ENCODE results near the gene BSND. TPM values are rescaled to one million over a fixed set of nuclear protein-coding genes. Genes with fewer than 3 reads are reported as not detected.

Gene BSND
- total RNA-seq, 1 experiment from 2014 or later: not detected

GRCh38 chr1:55005351-55006140, 6.8 kb downstream of the BSND start:
- Histone ChIP-seq H3K4me1 (ENCODE audit: insufficient read depth, low read length, poor library complexity, severe bottlenecking) (no peaks in the 10 kb centered on the region), H3K9me3 (ENCODE audit: low read depth, low read length, poor library complexity, severe bottlenecking) (no peaks in the 10 kb centered on the region), H3K4me3 (ENCODE audit: low read depth, low read length, poor library complexity, severe bottlenecking) (no peak overlapping the region), H3K27me3 (replicated peaks; ENCODE audit: insufficient read depth, low read depth, low read length, poor library complexity) (no peaks in the 10 kb centered on the region), H3K27ac (ENCODE audit: low read depth, low read length, poor library complexity, severe bottlenecking) (no peak overlapping the region), H3K36me3 (ENCODE audit: insufficient read depth, low read length, poor library complexity, severe bottlenecking) (no peaks in the 10 kb centered on the region)
- intact Hi-C loops (cut with micrococcal nuclease; ENCODE audit: unreplicated experiment): no loop called here
- peak; percentile 38 for DNase-seq (ENCODE audit: low spot score)
- no TSS peak for BruUV-seq (replicated peaks)
- ChIA-PET POLR2A (ENCODE audit: low non-redundant PET) (no interaction called here), CTCF (no interaction called here)
- TF ChIP-seq EZH2 (IDR thresholded peaks at IDR 0.05; ENCODE audit: borderline replicate concordance, low read depth, low read length, poor library complexity, severe bottlenecking) (no peak), CTCF (conservative IDR thresholded peaks at IDR 0.05; ENCODE audit: low read depth, low read length) (no peak)

GRCh38 chr1:55006931-55007330, 8.2 kb downstream of the BSND start:
- Histone ChIP-seq H3K27ac (ENCODE audit: low read depth, low read length, poor library complexity, severe bottlenecking) (no peak overlapping the region), H3K9me3 (ENCODE audit: low read depth, low read length, poor library complexity, severe bottlenecking) (no peaks in the 10 kb centered on the region), H3K36me3 (ENCODE audit: insufficient read depth, low read length, poor library complexity, severe bottlenecking) (no peaks in the 10 kb centered on the region), H3K4me1 (ENCODE audit: insufficient read depth, low read length, poor library complexity, severe bottlenecking) (no peaks in the 10 kb centered on the region), H3K4me3 (ENCODE audit: low read depth, low read length, poor library complexity, severe bottlenecking) (no peak overlapping the region), H3K27me3 (replicated peaks; ENCODE audit: insufficient read depth, low read depth, low read length, poor library complexity) (no peaks in the 10 kb centered on the region)
- no peak for DNase-seq (ENCODE audit: low spot score)
- ChIA-PET CTCF (no interaction called here), POLR2A (ENCODE audit: low non-redundant PET) (interaction anchor here (0.6 kb wide), 1 partner anchor 113 kb away, joined by 5 read pairs; no protein-coding TSS in a partner anchor)
- no peak for TF ChIP-seq EZH2 (IDR thresholded peaks at IDR 0.05; ENCODE audit: borderline replicate concordance, low read depth, low read length, poor library complexity, severe bottlenecking)
- no peak for TF ChIP-seq CTCF (conservative IDR thresholded peaks at IDR 0.05; ENCODE audit: low read depth, low read length)
- intact Hi-C loops (cut with micrococcal nuclease; ENCODE audit: unreplicated experiment): no loop called here
- BruUV-seq (replicated peaks): no TSS peak

DNA sequence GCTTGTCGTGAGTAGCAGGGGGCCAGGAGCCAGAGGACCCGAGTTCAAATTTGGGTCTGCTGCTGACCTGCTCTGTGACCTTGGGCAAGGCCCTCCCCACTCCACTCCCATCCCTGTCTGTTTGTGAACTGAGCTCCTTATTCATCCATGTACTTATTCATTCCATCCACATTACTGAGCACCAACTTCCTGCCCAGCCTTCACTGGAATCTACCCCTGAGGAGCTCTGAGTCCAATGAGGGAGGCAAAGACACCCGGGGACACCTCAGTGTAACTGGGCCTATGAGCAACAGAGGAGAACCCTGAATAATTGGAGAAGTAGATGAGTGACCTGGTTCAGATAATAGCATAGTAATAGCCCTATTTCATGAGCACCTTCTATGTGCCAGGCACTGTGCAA, 8.9 kb downstream of the BSND start:
- intact Hi-C loops (cut with micrococcal nuclease; ENCODE audit: unreplicated experiment): no loop called here
- H3K4me1 ChIP-seq (ENCODE audit: insufficient read depth, low read length, poor library complexity, severe bottlenecking): no peaks in the 10 kb centered on the region
- BruUV-seq (replicated peaks): no TSS peak
- POLR2A ChIA-PET (ENCODE audit: low non-redundant PET): no interaction called here
- CTCF ChIA-PET: no interaction called here
- H3K4me3 ChIP-seq (ENCODE audit: low read depth, low read length, poor library complexity, severe bottlenecking): no peak overlapping the region
- no peaks in the 10 kb centered on the region for H3K36me3 ChIP-seq (ENCODE audit: insufficient read depth, low read length, poor library complexity, severe bottlenecking)
- no peak for DNase-seq (ENCODE audit: low spot score)
- no peaks in the 10 kb centered on the region for H3K9me3 ChIP-seq (ENCODE audit: low read depth, low read length, poor library complexity, severe bottlenecking)
- no peaks in the 10 kb centered on the region for H3K27me3 ChIP-seq (replicated peaks; ENCODE audit: insufficient read depth, low read depth, low read length, poor library complexity)
- TF ChIP-seq EZH2 (IDR thresholded peaks at IDR 0.05; ENCODE audit: borderline replicate concordance, low read depth, low read length, poor library complexity, severe bottlenecking): no peak
- no peak for TF ChIP-seq CTCF (conservative IDR thresholded peaks at IDR 0.05; ENCODE audit: low read depth, low read length)
- no peak overlapping the region for H3K27ac ChIP-seq (ENCODE audit: low read depth, low read length, poor library complexity, severe bottlenecking)
